HG02798 (cell line): ENCODE data around the gene IFIT2.

ENCODE experiments used
- ATAC-seq: cut with Tn5 transposase; IDR thresholded peaks from one replicate; pipeline ENCODE4 v1.9.1; 2021; ENCODE audit warnings: mild to moderate bottlenecking; ENCODE audit not compliant: unreplicated experiment, poor library complexity

Gene IFIT2

GRCh38 chr10:89355394-89355931, 53.6 kb downstream of the IFIT2 start:
- ATAC-seq = no peak

GRCh38 chr10:89357096-89357495, 55.2 kb downstream of the IFIT2 start:
- ATAC-seq = no peak

GRCh38 chr10:89357975-89358374, 56.1 kb downstream of the IFIT2 start:
- no peak for ATAC-seq
